IMR-90 (cell line): ENCODE data around the gene VPS39. TPM values are rescaled to one million over a fixed set of nuclear protein-coding genes. Genes with fewer than 3 reads are reported as not detected.

Experiments
- ATAC-seq: fragments of 200-7000 bp; cut with Tn5 transposase; 2 replicates; pipeline ENCODE4 v1.9.1; 2020; ENCODE audit warnings: low read depth, mild to moderate bottlenecking, moderate library complexity
- BruUV-seq: library from RNA; stranded (reverse); fragments of 400-500 nt; replicated peaks from 2 replicates; lab custom pipeline; 2021; lab: Mats Ljungman, UMichigan
- CTCF ChIA-PET: fragments of 300-600 bp; formaldehyde crosslinking; extraction: SDS; loops from one replicate; lab custom pipeline; 2021; ENCODE audit warnings: antibody characterized with exemption; lab: Yijun Ruan, JAX
- POLR2A ChIA-PET: fragments of 300-600 bp; sonication (Branson Sonifier 250); formaldehyde crosslinking; loops from one replicate; lab custom pipeline; 2022; ENCODE audit warnings: antibody characterized with exemption; ENCODE audit not compliant: unreplicated experiment; lab: Charles Lee
- DNase-seq: peaks from one replicate; pipeline ENCODE4 v3.0.0; 2013
- H2AFZ ChIP-seq: replicated peaks from 2 replicates; pipeline ENCODE3; 2013; ENCODE audit warnings: low read length, mild to moderate bottlenecking; ENCODE audit not compliant: poor library complexity
- H2AK5ac ChIP-seq: 2 replicates; pipeline ENCODE4 v1.6.1; 2013; ENCODE audit warnings: low read depth, low read length, inconsistent platforms
- H2AK9ac ChIP-seq: replicated peaks from 2 replicates; pipeline ENCODE3; 2013; ENCODE audit warnings: mild to moderate bottlenecking, low read depth, low read length, moderate library complexity; ENCODE audit not compliant: poor library complexity
- H2BK120ac ChIP-seq: 2 replicates; pipeline ENCODE4 v1.6.1; 2013; ENCODE audit warnings: low read depth, low read length, inconsistent platforms
- H2BK15ac ChIP-seq: 3 replicates; pipeline ENCODE4 v1.6.1; 2013; ENCODE audit warnings: low read depth, low read length, inconsistent platforms
- H2BK20ac ChIP-seq: 2 replicates; pipeline ENCODE4 v1.6.1; 2013; ENCODE audit warnings: low read depth, mild to moderate bottlenecking, inconsistent platforms, low read length, moderate library complexity
- H2BK5ac ChIP-seq: 2 replicates; pipeline ENCODE4 v1.6.1; 2013; ENCODE audit warnings: mild to moderate bottlenecking, low read depth, low read length, inconsistent platforms; ENCODE audit not compliant: poor library complexity, severe bottlenecking
- H3K14ac ChIP-seq: replicated peaks from 2 replicates; pipeline ENCODE4 v1.6.1; 2013; ENCODE audit warnings: low read depth, low read length, inconsistent platforms
- H3K18ac ChIP-seq: 2 replicates; pipeline ENCODE4 v1.6.1; 2013; ENCODE audit warnings: low read depth, low read length, control low read depth
- H3K23ac ChIP-seq: 2 replicates; pipeline ENCODE4 v1.6.1; 2013; ENCODE audit warnings: low read depth, low read length, inconsistent platforms
- H3K27ac ChIP-seq: 2 replicates; pipeline ENCODE4 v1.5.1; 2013; ENCODE audit warnings: mild to moderate bottlenecking, control low read depth, low read length; ENCODE audit not compliant: insufficient read depth
- H3K27me3 ChIP-seq: 2 replicates; pipeline ENCODE4 v1.6.1; 2013; ENCODE audit warnings: low read length; ENCODE audit not compliant: control insufficient read depth, insufficient read depth
- H3K36me3 ChIP-seq: 2 replicates; pipeline ENCODE4 v1.6.1; 2013; ENCODE audit warnings: low read length, mixed read lengths; ENCODE audit not compliant: control insufficient read depth, insufficient read depth
- H3K4ac ChIP-seq: 2 replicates; pipeline ENCODE4 v1.6.1; 2013; ENCODE audit warnings: low read depth, low read length, inconsistent platforms
- H3K4me1 ChIP-seq: 2 replicates; pipeline ENCODE4 v1.6.1; 2013; ENCODE audit warnings: low read length, mixed read lengths; ENCODE audit not compliant: control insufficient read depth, insufficient read depth
- H3K4me2 ChIP-seq: 2 replicates; pipeline ENCODE4 v1.6.1; 2013; ENCODE audit warnings: low read depth, mild to moderate bottlenecking, control low read depth, low read length, moderate library complexity
- H3K4me3 ChIP-seq: 2 replicates; pipeline ENCODE4 v1.5.1; 2013; ENCODE audit warnings: low read depth, mild to moderate bottlenecking, control low read depth, low read length, moderate library complexity; ENCODE audit not compliant: insufficient read depth
- H3K56ac ChIP-seq: 2 replicates; pipeline ENCODE4 v1.6.1; 2013; ENCODE audit warnings: low read length, inconsistent platforms; ENCODE audit not compliant: insufficient read depth; ENCODE audit errors: extremely low read depth
- H3K79me1 ChIP-seq, 2 experiments: 2 replicates each; pipeline ENCODE4 v1.6.1; 2013; ENCODE audit warnings: low read length in 2 of 2, inconsistent platforms in 1 of 2, low read depth in 1 of 2
- H3K9ac ChIP-seq: 2 replicates; pipeline ENCODE4 v1.6.1; 2013; ENCODE audit warnings: low read depth, low read length, control low read depth
- H3K9me1 ChIP-seq: 2 replicates; pipeline ENCODE4 v1.6.1; 2013; ENCODE audit warnings: low read length, inconsistent platforms; ENCODE audit not compliant: insufficient read depth
- H3K9me3 ChIP-seq: 2 replicates; pipeline ENCODE4 v1.6.1; 2013; ENCODE audit warnings: low read length; ENCODE audit not compliant: control insufficient read depth, insufficient read depth
- H4K20me1 ChIP-seq: 2 replicates; pipeline ENCODE4 v1.6.1; 2013; ENCODE audit warnings: low read length, inconsistent platforms; ENCODE audit not compliant: insufficient read depth
- H4K5ac ChIP-seq: 2 replicates; pipeline ENCODE4 v1.6.1; 2013; ENCODE audit warnings: mild to moderate bottlenecking, low read depth, low read length, control low read depth
- H4K8ac ChIP-seq, 2 experiments: 2 replicates each; pipeline ENCODE4 v1.6.1; 2013; ENCODE audit warnings: low read depth in 2 of 2, low read length in 2 of 2, control low read depth in 1 of 2, inconsistent platforms in 1 of 2
- H4K91ac ChIP-seq: 2 replicates; pipeline ENCODE4 v1.6.1; 2013; ENCODE audit warnings: low read depth, low read length, inconsistent platforms; ENCODE audit not compliant: insufficient read depth
- BHLHE40 ChIP-seq: fragments of 150-350 bp; IDR thresholded peaks from 2 replicates; pipeline ENCODE4 v1.6.1; 2016; ENCODE audit warnings: mild to moderate bottlenecking, low read depth, low read length
- CEBPB ChIP-seq: IDR thresholded peaks from 2 replicates; pipeline ENCODE4 v1.6.1; 2012; ENCODE audit warnings: low read depth, low read length, improper control_type of control experiment
- CHD1 ChIP-seq: IDR thresholded peaks from 2 replicates; pipeline ENCODE4 v1.6.1; 2012; ENCODE audit warnings: low read depth, low read length, improper control_type of control experiment
- CTCF ChIP-seq: conservative IDR thresholded peaks from 2 replicates; pipeline ENCODE4 v1.5.1; 2012; ENCODE audit warnings: mild to moderate bottlenecking, low read depth, low read length, improper control_type of control experiment
- FOS ChIP-seq: fragments of 150-350 bp; IDR thresholded peaks from 2 replicates; pipeline ENCODE4 v1.6.1; 2016; ENCODE audit warnings: low read depth, low read length
- MAFK ChIP-seq: IDR thresholded peaks from 2 replicates; pipeline ENCODE4 v1.6.1; 2012; ENCODE audit warnings: low read depth, low read length, improper control_type of control experiment
- MAZ ChIP-seq: IDR thresholded peaks from 2 replicates; pipeline ENCODE4 v1.6.1; 2012; ENCODE audit warnings: low read depth, mild to moderate bottlenecking, low read length, improper control_type of control experiment, moderate library complexity, borderline replicate concordance
- MXI1 ChIP-seq: IDR thresholded peaks from 2 replicates; pipeline ENCODE4 v1.6.1; 2012; ENCODE audit warnings: low read depth, mild to moderate bottlenecking, low read length, moderate library complexity, borderline replicate concordance
- NFE2L2 ChIP-seq: fragments of 150-350 bp; IDR thresholded peaks from 2 replicates; pipeline ENCODE4 v1.6.1; 2016; ENCODE audit warnings: low read depth, mild to moderate bottlenecking, low read length
- POLR2A ChIP-seq: IDR thresholded peaks from 2 replicates; pipeline ENCODE4 v1.6.1; 2012; ENCODE audit warnings: mild to moderate bottlenecking, low read depth, low read length
- RAD21 ChIP-seq: IDR thresholded peaks from 2 replicates; pipeline ENCODE4 v1.6.1; 2012; ENCODE audit warnings: low read length, improper control_type of control experiment
- RCOR1 ChIP-seq: IDR thresholded peaks from 2 replicates; pipeline ENCODE4 v1.6.1; 2012; ENCODE audit warnings: mild to moderate bottlenecking, low read length, improper control_type of control experiment; ENCODE audit not compliant: insufficient replicate concordance
- RFX5 ChIP-seq: IDR thresholded peaks from 2 replicates; pipeline ENCODE4 v1.8.0; 2012; ENCODE audit warnings: low read depth, mild to moderate bottlenecking, low read length, moderate library complexity
- SMC3 ChIP-seq: fragments of 150-350 bp; IDR thresholded peaks from 2 replicates; pipeline ENCODE4 v1.6.1; 2016; ENCODE audit warnings: low read depth, mild to moderate bottlenecking, antibody characterized with exemption, low read length, moderate library complexity
- USF2 ChIP-seq: fragments of 150-350 bp; IDR thresholded peaks from 2 replicates; pipeline ENCODE4 v1.6.1; 2017; ENCODE audit warnings: mild to moderate bottlenecking, antibody characterized with exemption, low read length, low read depth
- WGBS, 2 experiments: methylation state at CpG; one replicate each; pipeline versions ENCODE4 v1.1.5 to v1.1.7; 2013; ENCODE audit warnings: missing lambda C conversion rate in 2 of 2; ENCODE audit not compliant: insufficient read length in 1 of 2; ENCODE audit errors: extremely low coverage in 2 of 2; 5-methylcytosine and 5-hydroxymethylcytosine counted together
- dilution Hi-C: fragments of 300-500 bp; cut with HindIII; formaldehyde crosslinking; loops from one replicate; pipeline ENCODE4 v1.14.3; 2018; ENCODE audit warnings: low sequenced_read_pairs; ENCODE audit not compliant: unreplicated experiment
- in situ Hi-C: fragments of 300-500 bp; cut with MboI; formaldehyde crosslinking; loops from 3 replicates; pipeline ENCODE4 v1.14.3; 2019; ENCODE audit warnings: low sequenced_read_pairs, inconsistent platforms, mixed read lengths
- intact Hi-C: fragments of 100-400 bp; cut with micrococcal nuclease; formaldehyde crosslinking; loops from 2 replicates; pipeline ENCODE4 v1.10.0; 2022
- polyA plus RNA-seq, 3 experiments: library from polyadenylated mRNA; depleted of rRNA; stranded (reverse); fragments of >200 nt; gene quantifications; 2 replicates each; pipeline ENCODE4 v1.2.3, GENCODE V29; 2012; ENCODE audit warnings: low replicate concordance in 1 of 3
- total RNA-seq: library from RNA; depleted of rRNA; stranded (reverse); fragments of >200 nt; gene quantifications from 2 replicates; pipeline ENCODE4 v1.2.3, GENCODE V29; 2012

The VPS39 gene
- total and polyA plus RNA-seq, 2 of the 4 experiments (the other 2 are of a cell fraction), result 49.7 to 52.2 TPM

GRCh38 chr15:42118650-42119445 lies 89.3 kb downstream of the VPS39 start:
- no peaks in the 10 kb centered on the region for H3K79me1 ChIP-seq
- H3K9ac ChIP-seq, result no peak overlapping the region
- H3K4ac ChIP-seq, result no peak overlapping the region
- no peak overlapping the region for H2BK15ac ChIP-seq
- H2AK9ac ChIP-seq, result no peak overlapping the region
- H4K5ac ChIP-seq, result no peak overlapping the region
- no peak overlapping the region for H4K8ac ChIP-seq
- BruUV-seq, result no TSS peak
- no peak overlapping the region for H2BK120ac ChIP-seq
- no peak overlapping the region for H3K4me3 ChIP-seq
- no peak overlapping the region for H3K14ac ChIP-seq
- peaks cover 50% of the 10 kb centered on the region for H3K27me3 ChIP-seq
- H2BK5ac ChIP-seq, result no peak overlapping the region
- no peaks in the 10 kb centered on the region for H3K36me3 ChIP-seq
- H2AFZ ChIP-seq, result peak overlapping the region; percentile 26
- H2BK20ac ChIP-seq, result no peak overlapping the region
- H3K27ac ChIP-seq, result no peak overlapping the region
- H4K91ac ChIP-seq, result no peak overlapping the region
- no peaks in the 10 kb centered on the region for H3K4me1 ChIP-seq
- TF ChIP-seq CTCF (no peak), RAD21 (no peak), BHLHE40 (no peak), SMC3 (no peak), FOS (no peak), RFX5 (no peak), RCOR1 (no peak), MAFK (no peak), MXI1 (no peak), CEBPB (no peak), CHD1 (no peak), MAZ (no peak), NFE2L2 (no peak), USF2 (no peak), POLR2A (no peak)
- no peaks in the 10 kb centered on the region; the same call in 1 of the 2 replicates for H3K9me3 ChIP-seq
- H3K23ac ChIP-seq, result no peak overlapping the region
- POLR2A ChIA-PET, result no interaction called here
- dilution Hi-C loops, result no loop called here
- 11% methylated on average over 6 of the region's 10 CpGs; no CpG with 5 or more reads in 1 of the 2 experiments for WGBS, 2 experiments
- CTCF ChIA-PET, result interaction anchor here (0.8 to 1.2 kb wide), 2 partner anchors 11 to 53 kb away, joined by 3 to 5 read pairs; no protein-coding TSS in a partner anchor
- DNase-seq, result no peak
- in situ Hi-C loops, result no loop called here
- no peaks in the 10 kb centered on the region for H4K20me1 ChIP-seq
- H3K56ac ChIP-seq, result no peak overlapping the region
- intact Hi-C loops, result no loop called here
- peak; percentile 60 for ATAC-seq
- no peak overlapping the region for H3K4me2 ChIP-seq
- H2AK5ac ChIP-seq, result no peak overlapping the region
- H3K18ac ChIP-seq, result no peak overlapping the region
- H3K9me1 ChIP-seq, result no peaks in the 10 kb centered on the region
